ENCODE results near the gene IER2.
"Not testable (repeated sequence)": the region's sequence is repeated elsewhere in the genome, so short reads cannot be mapped to it uniquely, and the experiment has no call there.

Gene IER2

GRCh38 chr19:13138171-13138915 is 11.9 kb upstream of the IER2 start:
- DNase-seq (ENCODE audit: low read depth, low spot score): no peak

GRCh38 chr19:13138916-13139198 is 11.4 kb upstream of the IER2 start:
- no peak for DNase-seq (ENCODE audit: low read depth, low spot score)

GRCh38 chr19:13139633-13140311 is 10.4 kb upstream of the IER2 start:
- DNase-seq (ENCODE audit: low read depth, low spot score): no peak

GRCh38 chr19:13146763-13147563 is 3.2 kb upstream of the IER2 start:
- no peak for DNase-seq (ENCODE audit: low read depth, low spot score)

GRCh38 chr19:13149173-13149627 is 1.0 kb upstream of the IER2 start:
- DNase-seq (ENCODE audit: low read depth, low spot score): not testable (repeated sequence)

- DNase-seq (ENCODE audit: low read depth, low spot score): no peak
Measured at GRCh38 chr19:13149628-13150186, 504 bp upstream of the IER2 start.

GRCh38 chr19:13150931-13151604 is 857 bp downstream of the IER2 start:
- DNase-seq (ENCODE audit: low read depth, low spot score): no peak

- no peak for DNase-seq (ENCODE audit: low read depth, low spot score)
Measured at GRCh38 chr19:13151605-13152355, 1.6 kb downstream of the IER2 start.

GRCh38 chr19:13152356-13152973 is 2.3 kb downstream of the IER2 start:
- DNase-seq (ENCODE audit: low read depth, low spot score): no peak

GRCh38 chr19:13152974-13153568 is 2.9 kb downstream of the IER2 start:
- DNase-seq (ENCODE audit: low read depth, low spot score): no peak

GRCh38 chr19:13153569-13154240 is 3.5 kb downstream of the IER2 start:
- no peak for DNase-seq (ENCODE audit: low read depth, low spot score)

GRCh38 chr19:13154241-13154778 is 4.1 kb downstream of the IER2 start:
- no peak for DNase-seq (ENCODE audit: low read depth, low spot score)

- DNase-seq (ENCODE audit: low read depth, low spot score): no peak
Measured at GRCh38 chr19:13154911-13155471, 4.8 kb downstream of the IER2 start.

- no peak for DNase-seq (ENCODE audit: low read depth, low spot score)
Measured at GRCh38 chr19:13155472-13156359, 5.5 kb downstream of the IER2 start.

- DNase-seq (ENCODE audit: low read depth, low spot score): no peak
Measured at GRCh38 chr19:13159713-13160112, 9.5 kb downstream of the IER2 start.

GRCh38 chr19:13160557-13160956 is 10.3 kb downstream of the IER2 start:
- DNase-seq (ENCODE audit: low read depth, low spot score): no peak

GRCh38 chr19:13162724-13163608 is 12.8 kb downstream of the IER2 start:
- DNase-seq (ENCODE audit: low read depth, low spot score): no peak
